ENCODE measurements around the gene TMEM143. TPM values are rescaled to one million over a fixed set of nuclear protein-coding genes. Genes with fewer than 3 reads are reported as not detected.

The TMEM143 gene
- total and polyA plus RNA-seq, 2 of the 8 experiments (the other 6 are each of a cell fraction or from before 2014, with no cell fraction given) = 14.2 to 19.1 TPM

DNA sequence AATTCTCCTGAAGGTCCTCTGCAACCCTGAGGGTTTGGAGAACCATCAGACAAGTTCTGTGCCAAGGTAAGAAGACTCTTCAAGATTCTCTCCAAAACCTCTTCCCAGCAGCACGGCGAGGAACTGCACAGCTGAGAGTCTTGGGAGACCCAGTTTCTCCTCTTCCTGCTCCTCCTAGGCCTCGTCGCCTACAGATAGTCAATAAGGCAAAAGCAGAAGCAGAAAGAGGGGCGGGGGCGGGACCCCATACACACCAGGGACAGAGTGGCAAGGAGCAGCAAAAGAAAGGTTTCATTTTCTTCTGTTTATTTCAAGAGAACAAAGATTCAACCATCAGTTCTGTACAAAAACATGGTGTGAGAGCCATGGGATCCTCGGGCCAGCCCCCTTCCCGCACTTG, 18.5 kb upstream of the TMEM143 start:
- Histone ChIP-seq H2AFZ (ENCODE audit: low read length) (no peak overlapping the region), H3K9me3 (ENCODE audit: insufficient read depth in 2 of 2, low read depth in 1 of 2, low read length in 1 of 2) (no peaks in the 10 kb centered on the region), H2BK15ac (ENCODE audit: low read length) (no peak overlapping the region), H3K18ac (ENCODE audit: extremely low read depth, low read length) (no peak overlapping the region), H4K91ac (replicated peaks; ENCODE audit: insufficient read length, low read length) (no peak overlapping the region), H3K4ac (replicated peaks; ENCODE audit: insufficient read length, low read depth, low read length) (no peak overlapping the region), H3K9ac (replicated peaks in 1 of 4; ENCODE audit: extremely low read depth in 1 of 4, low read depth in 3 of 4, low read length in 3 of 4) (no peak overlapping the region), H3K23me2 (ENCODE audit: low read depth, low read length) (no peaks in the 10 kb centered on the region), H3K27ac (ENCODE audit: low read depth, low read length) (no peak overlapping the region), H2BK12ac (ENCODE audit: low read depth, low read length) (no peak overlapping the region), H2BK20ac (ENCODE audit: low read length) (no peak overlapping the region), H3K4me2 (ENCODE audit: insufficient read depth in 1 of 2, low read depth in 2 of 2, low read length in 2 of 2) (no peak overlapping the region), H2BK5ac (ENCODE audit: low read depth, low read length) (no peak overlapping the region), H2BK120ac (replicated peaks; ENCODE audit: low read depth, low read length) (no peak overlapping the region), H3K36me3 (ENCODE audit: control insufficient read depth in 2 of 4, insufficient read depth in 4 of 4, low read length in 3 of 4) (peaks cover 9 to 47% (median 34%) of the 10 kb centered on the region in 4 experiments; a peak in 7 of 8 replicates), H4K8ac (ENCODE audit: extremely low read depth, insufficient read depth, low read length) (no peak overlapping the region), H2AK5ac (ENCODE audit: low read depth, low read length) (no peak overlapping the region), H3K56ac (replicated peaks; ENCODE audit: insufficient read length, low read depth, low read length) (no peak overlapping the region), H4K20me1 (replicated peaks in 1 of 2; ENCODE audit: control insufficient read depth in 1 of 2, insufficient read depth in 2 of 2, low read length in 2 of 2) (peaks cover 0 to 8% of the 10 kb centered on the region in 2 experiments), H3K79me1 (ENCODE audit: low read depth, low read length) (no peaks in the 10 kb centered on the region), H4K5ac (ENCODE audit: insufficient read length, low read depth, low read length) (no peak overlapping the region), H3K14ac (ENCODE audit: insufficient read length) (no peak overlapping the region), H3K4me3 (ENCODE audit: extremely low read depth in 1 of 4, insufficient read depth in 2 of 4, low read depth in 3 of 4, low read length in 4 of 4) (no peak overlapping the region), H3K27me3 (replicated peaks in 1 of 4; ENCODE audit: control insufficient read depth in 3 of 4, extremely low read depth in 1 of 4, insufficient read depth in 3 of 4, low read length in 3 of 4) (no peaks in the 10 kb centered on the region), H3K4me1 (replicated peaks in 1 of 4; ENCODE audit: control insufficient read depth in 3 of 4, insufficient read depth in 4 of 4, low read length in 3 of 4) (no peaks in the 10 kb centered on the region), H3K79me2 (ENCODE audit: control insufficient read depth in 1 of 2, insufficient read depth in 2 of 2, low read length in 2 of 2) (no peaks in the 10 kb centered on the region), H3K23ac (ENCODE audit: insufficient read length) (no peak overlapping the region)
- whole genome bisulfite sequencing, 2 experiments (ENCODE audit: extremely low coverage in 1 of 2, insufficient coverage in 1 of 2, insufficient read length in 1 of 2, insufficient replicate concordance in 2 of 2, low coverage in 1 of 2, low lambda C conversion rate in 2 of 2, missing lambda C conversion rate in 1 of 2) = 95% methylated on average over 7 of the region's 8 CpGs; no CpG with 5 or more reads in 1 of the 2 experiments
- CTCF ChIA-PET (ENCODE audit: partially characterized antibody) = interaction anchor here (1.1 to 2.1 kb wide), 4 partner anchors 9 to 31 kb away, joined by 3 to 7 read pairs (median 6); partner anchors contain the start of genes GRIN2D and KDELR1
- POLR2A ChIA-PET (ENCODE audit: partially characterized antibody) = interaction anchor here (1.0 to 1.8 kb wide), 3 partner anchors 19 to 43 kb away, joined by 3 to 9 read pairs (median 5); partner anchors contain the start of genes SYNGR4 and TMEM143
- no peak for FAIRE-seq
- no peak for DNase-seq (ENCODE audit: low read depth in 1 of 2, low spot score in 2 of 2)
- TF ChIP-seq NRF1 (IDR thresholded peaks at IDR 0.05; ENCODE audit: low read depth, low read length) (no peak), CHD1 (IDR thresholded peaks at IDR 0.05; ENCODE audit: low read depth, low read length) (no peak), SIRT6 (IDR thresholded peaks at IDR 0.05; ENCODE audit: low read length) (no peak)
